HG03196 (cell line): ENCODE measurements around the gene TAF11L6.
"Not testable (repeated sequence)": the region's sequence is repeated elsewhere in the genome, so short reads cannot be mapped to it uniquely, and the experiment has no call there.

Experiments
- ATAC-seq: cut with Tn5 transposase; IDR thresholded peaks from one replicate; pipeline ENCODE4 v1.9.1; 2021; ENCODE audit not compliant: unreplicated experiment

The TAF11L6 gene

GRCh38 chr5:17528369-17528768 lies at the start of gene TAF11L6:
Gene TAF11L6 (plus strand): TSS chr5:17528669.
- not testable (repeated sequence) for ATAC-seq

DNA sequence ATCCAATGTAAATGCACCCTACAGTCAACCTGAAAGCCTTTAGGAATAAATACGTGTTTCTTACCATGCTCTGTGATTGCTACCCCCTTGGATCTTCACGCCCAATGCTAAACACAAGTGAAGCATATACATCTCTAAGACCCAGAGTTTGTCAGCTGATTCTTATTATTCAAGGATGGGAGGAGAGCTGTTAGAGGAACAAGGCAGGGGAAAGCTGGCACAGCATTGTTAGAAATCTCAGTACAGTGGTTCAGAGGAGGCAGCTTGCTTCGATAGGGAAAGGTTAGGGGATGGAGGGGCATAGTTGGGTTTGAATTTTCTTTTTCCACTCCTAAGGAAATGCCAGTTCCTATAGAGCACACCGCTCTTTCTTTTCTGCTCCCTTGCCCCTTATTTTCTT lies 47.1 kb upstream of the TAF11L6 start:
- no peak for ATAC-seq

GRCh38 chr5:17482790-17483189 lies 45.7 kb upstream of the TAF11L6 start:
- no peak for ATAC-seq

GRCh38 chr5:17486464-17487173 lies 41.9 kb upstream of the TAF11L6 start:
- ATAC-seq: not testable (repeated sequence)

DNA sequence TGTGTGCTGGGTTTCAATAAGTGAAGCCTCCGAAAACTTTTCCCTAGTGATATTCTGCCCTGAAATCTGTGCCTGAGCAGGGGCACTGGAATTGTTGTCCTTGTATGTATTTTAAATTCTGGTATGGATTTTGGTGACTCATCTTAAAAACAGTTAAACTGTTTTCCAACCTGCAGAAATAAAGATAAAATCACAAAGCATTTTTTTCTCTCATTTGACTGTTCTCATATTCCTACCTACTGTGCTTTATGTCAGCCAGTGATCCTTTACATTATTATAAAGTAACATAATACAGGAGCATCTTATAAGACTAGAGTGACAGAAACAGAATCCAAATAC lies 41.3 kb upstream of the TAF11L6 start:
- ATAC-seq: no peak

DNA sequence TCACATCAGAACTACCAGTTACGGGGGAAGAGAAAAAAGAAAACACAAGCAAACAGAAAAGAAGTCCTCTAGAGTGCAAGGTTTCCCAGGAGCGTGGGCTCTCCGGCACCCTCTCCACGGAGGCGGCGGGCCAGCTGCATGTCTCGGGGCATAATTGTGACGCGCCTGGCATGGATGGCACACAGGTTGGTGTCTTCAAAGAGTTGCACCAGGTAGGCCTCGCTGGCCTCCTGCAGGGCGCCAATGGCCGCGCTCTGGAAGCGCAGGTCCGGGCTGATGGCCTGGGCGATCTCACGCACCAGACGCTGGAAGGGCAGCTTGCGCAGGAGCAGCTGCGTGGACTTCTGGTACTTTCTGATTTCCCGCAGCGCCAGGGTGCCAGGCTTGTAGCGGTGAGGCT lies 37.2 kb upstream of the TAF11L6 start:
- ATAC-seq: not testable (repeated sequence)

GRCh38 chr5:17492770-17493169 lies 35.7 kb upstream of the TAF11L6 start:
- ATAC-seq: no peak

- ATAC-seq: no peak
Measured at GRCh38 chr5:17497446-17497845, 31.0 kb upstream of the TAF11L6 start.

DNA sequence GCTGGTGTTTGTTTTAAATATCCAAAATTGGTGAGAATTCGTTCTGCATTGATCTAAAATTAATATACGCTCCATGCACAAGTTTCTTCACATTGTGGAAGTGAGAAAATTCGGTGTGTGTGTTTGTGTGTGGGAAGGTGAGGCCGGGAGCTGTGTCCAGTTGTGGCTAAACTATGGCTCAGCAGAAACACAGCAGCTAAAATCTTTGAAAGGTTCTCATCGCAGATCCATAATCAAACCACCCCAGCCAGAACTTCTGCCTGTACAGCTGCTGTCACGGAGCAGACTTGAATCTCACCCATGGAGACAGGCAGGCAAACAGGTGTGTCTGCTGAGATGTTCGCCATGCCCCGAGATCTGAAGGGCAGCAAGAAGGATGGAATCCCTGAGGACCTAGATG lies 30.5 kb upstream of the TAF11L6 start, which contains the start of gene TAF11L2:
TSS of gene TAF11L2 (plus strand) at position 301 of the 400 bp plus-strand sequence.
- ATAC-seq: not testable (repeated sequence)

DNA sequence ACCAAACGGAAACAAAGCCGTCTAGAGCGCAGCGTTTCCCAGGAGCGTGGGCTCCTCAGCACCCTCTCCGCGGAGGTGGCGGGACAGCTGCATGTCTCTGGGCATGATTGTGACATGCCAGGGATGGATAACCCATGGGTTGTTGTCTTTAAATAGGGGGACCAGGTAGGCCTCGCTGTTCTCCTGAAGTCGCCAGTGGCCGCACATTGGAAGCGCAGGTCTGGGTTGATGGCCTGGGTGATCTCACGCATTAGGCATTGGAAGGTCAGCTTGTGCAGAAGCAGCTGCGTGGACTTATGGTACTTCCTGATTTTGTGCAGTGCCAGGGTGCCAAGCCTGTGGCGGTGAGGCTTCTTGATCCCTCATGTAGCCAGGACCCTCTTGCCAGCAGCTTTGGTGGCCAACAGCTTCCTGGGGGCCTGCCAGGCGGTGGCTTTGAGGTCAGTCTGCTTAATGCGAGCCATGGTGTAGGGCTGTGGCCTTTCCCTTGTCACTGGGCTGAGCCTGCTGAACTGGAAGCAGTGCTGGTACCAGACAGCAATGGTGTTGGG lies 16.6 kb upstream of the TAF11L6 start:
- no peak for ATAC-seq

- not testable (repeated sequence) for ATAC-seq
Measured at GRCh38 chr5:17517526-17517925, 10.9 kb upstream of the TAF11L6 start.

DNA sequence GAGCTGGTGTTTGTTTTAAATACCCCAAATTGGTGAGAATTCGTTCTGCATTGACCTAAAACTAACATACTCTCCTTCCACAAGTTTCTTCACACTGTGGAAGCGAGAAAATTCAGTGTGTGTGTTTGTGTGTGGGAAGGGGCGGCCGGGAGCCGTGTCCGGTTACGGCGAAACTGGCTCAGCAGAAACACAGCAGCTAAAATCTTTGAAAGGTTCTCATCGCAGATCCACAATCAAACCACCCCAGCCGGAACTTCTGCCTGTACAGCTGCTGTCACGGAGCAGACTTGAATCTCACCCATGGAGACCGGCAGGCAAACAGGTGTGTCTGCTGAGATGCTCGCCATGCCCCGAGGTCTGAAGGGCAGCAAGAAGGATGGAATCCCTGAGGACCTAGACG lies 10.4 kb upstream of the TAF11L6 start, which contains the start of gene TAF11L3:
TSS of gene TAF11L3 (plus strand) at position 301 of the 400 bp plus-strand sequence.
- not testable (repeated sequence) for ATAC-seq

DNA sequence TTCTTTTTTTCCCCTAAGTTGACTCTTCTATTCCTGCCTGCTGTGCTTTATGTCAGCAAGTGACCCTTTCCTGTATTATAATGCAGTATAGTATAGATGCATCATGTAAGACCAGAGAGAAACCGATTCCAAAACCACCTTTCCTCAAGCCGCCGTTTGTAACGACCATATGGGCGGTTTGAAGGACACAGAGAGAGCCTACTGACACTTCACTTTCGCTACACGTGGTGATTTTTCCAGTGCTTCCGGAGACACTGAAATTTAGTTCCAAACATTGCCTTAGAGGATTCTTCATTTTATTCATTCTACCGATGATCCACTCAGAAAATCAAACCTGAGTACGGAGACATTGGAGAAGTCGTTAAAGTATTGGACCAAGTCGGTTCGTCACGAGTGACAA lies 9.0 kb upstream of the TAF11L6 start:
- not testable (repeated sequence) for ATAC-seq

GRCh38 chr5:17521501-17521900 lies 7.0 kb upstream of the TAF11L6 start, which contains the start of gene TAF11L4:
Gene TAF11L4 (plus strand): TSS chr5:17521801.
- ATAC-seq: not testable (repeated sequence)

DNA sequence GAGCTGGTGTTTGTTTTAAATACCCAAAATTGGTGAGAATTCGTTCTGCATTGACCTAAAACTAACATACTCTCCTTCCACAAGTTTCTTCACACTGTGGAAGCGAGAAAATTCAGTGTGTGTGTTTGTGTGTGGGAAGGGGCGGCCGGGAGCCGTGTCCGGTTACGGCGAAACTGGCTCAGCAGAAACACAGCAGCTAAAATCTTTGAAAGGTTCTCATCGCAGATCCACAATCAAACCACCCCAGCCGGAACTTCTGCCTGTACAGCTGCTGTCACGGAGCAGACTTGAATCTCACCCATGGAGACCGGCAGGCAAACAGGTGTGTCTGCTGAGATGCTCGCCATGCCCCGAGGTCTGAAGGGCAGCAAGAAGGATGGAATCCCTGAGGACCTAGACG lies 3.5 kb upstream of the TAF11L6 start, which contains the start of gene TAF11L5:
TSS of gene TAF11L5 (plus strand) at position 301 of the 400 bp plus-strand sequence.
- not testable (repeated sequence) for ATAC-seq

DNA sequence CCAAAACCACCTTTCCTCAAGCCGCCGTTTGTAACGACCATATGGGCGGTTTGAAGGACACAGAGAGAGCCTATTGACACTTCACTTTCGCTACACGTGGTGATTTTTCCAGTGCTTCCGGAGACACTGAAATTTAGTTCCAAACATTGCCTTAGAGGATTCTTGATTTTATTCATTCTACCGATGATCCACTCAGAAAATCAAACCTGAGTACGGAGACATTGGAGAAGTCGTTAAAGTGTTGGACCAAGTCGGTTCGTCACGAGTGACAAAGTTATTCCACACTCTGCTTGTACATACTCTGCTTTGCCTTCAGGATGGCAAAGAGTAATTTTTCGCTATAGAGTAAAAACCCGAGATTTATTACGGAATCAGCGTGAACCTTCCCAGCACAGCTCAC lies 2.0 kb upstream of the TAF11L6 start:
- not testable (repeated sequence) for ATAC-seq
